Heart left ventricle (tissue), 13 donors: ENCODE data around the gene QRICH1.

Experiments
- CTCF ChIP-seq, 12 donors: fragments of 200-600 bp; sonication (generic) in 4 of 12; IDR thresholded peaks; one replicate each; pipeline versions ENCODE4 v1.5.0 to v1.8.0; 2018 to 2022; ENCODE audit warnings: antibody characterized with exemption in 12 of 12, mild to moderate bottlenecking in 5 of 12
- POLR2A ChIP-seq, 2 donors: fragments of 450-650 bp; IDR thresholded peaks; one replicate each; pipeline ENCODE4 v1.6.1; 2017; ENCODE audit warnings: antibody characterized with exemption in 2 of 2, mild to moderate bottlenecking in 2 of 2, moderate library complexity in 2 of 2
- donor health status: ischemic (EF 13 %, LVEDD 7.1; RV severe dilation, severe dysfunction).
- donor health status: DM: no; HTN: yes; CAD: no.
- donor health status: DM: no; HTN: no; CAD: no.
- donor health status: ischemic (EF 25% LVEDD 6.9; RV normal size, moderate dysfunction).
- donor health status: ischemic (EF 25% LVEDD 5.7; RV mildly dilated, moderate dysfunction).
- donor health status: ischemic (EF 35%, LVEDD 5.7; RV mildly dilated, moderate dysfunction).
- donor health status: nonischemic (EF 11% LVEDD 7.7; RV severe dilation, severe dysfunction).
- donor health status: DM: yes; HTN: yes; CAD: no.
- donor health status: PGD.
- donor health status: ischemic (EF 29% LVEDD 5.4; RV normal size, mild dysfunction).
- donor health status: nonischemic (EF 23%, LVEDD 6.1; RV moderate dilation, normal function).

- TF ChIP-seq CTCF (IDR thresholded peaks at IDR 0.05) (no peak), POLR2A (IDR thresholded peaks at IDR 0.05) (no peak)
Observed at GRCh38 chr3:49034650-49035049, 59.2 kb downstream of the QRICH1 start.
